GM12872 (cell line): ENCODE results near the gene CEACAM20.
A peak's percentile ranks its signal among the peaks of the same experiment; 100 is the strongest.

Experiments used
- CTCF ChIP-seq: IDR thresholded peaks from 3 replicates; pipeline ENCODE4 v1.5.1; 2011; ENCODE audit warnings: low read depth, mild to moderate bottlenecking, low read length, moderate library complexity; ENCODE audit not compliant: insufficient read depth

Gene CEACAM20

DNA sequence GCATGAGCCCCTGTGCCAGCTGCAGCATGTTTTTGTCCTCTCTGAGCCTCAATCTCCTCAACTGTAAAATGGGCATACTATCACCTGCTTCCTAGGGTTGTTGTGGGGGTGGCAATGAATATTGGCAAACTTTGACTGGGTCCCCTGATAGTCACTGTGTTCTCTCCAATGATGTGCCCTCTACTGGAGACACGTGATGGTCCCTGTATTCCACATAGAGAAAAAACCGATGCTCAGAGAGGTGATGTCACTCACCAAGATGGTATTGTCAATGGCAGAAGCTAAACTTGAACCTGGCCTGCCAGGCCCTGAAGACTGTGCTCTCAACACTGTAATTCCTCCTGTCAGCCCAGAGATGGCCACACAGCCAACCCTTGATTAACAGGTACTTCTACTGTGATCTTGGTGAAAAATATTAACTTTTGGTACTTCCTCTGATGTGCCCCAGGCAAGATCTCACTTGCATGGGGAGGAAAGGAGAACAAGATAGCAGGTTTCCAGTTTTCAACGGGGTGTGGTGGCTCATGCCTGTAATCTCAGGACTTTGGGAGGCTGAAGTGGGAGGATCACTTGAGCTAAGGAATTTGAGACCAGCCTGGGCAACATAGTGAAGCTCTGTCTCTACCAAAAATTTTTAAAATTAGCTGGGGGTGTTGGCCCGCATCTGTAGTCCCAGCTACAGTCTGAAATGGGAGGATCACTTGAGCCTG lies 3.6 kb downstream of the CEACAM20 start:
- no peak for TF ChIP-seq CTCF

DNA sequence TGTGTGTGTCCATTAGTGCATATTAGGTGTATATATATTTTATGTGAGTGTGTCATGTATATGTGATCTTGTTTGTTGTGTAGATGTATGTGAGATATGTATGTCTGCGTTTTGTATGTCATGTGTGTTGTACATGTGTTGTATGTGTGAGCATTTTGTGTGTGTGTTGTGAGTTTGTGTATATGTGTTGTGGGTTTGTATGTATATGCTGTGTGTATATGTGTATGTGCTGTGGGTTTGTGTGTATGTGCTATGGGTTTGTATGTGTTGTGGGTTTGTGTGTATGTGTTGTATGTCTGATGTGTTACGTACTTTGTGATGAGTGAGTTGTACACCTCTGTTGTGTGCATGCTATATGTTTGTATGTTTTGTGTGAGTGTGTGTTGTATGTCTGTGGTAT lies 8.1 kb downstream of the CEACAM20 start:
- no peak for TF ChIP-seq CTCF

DNA sequence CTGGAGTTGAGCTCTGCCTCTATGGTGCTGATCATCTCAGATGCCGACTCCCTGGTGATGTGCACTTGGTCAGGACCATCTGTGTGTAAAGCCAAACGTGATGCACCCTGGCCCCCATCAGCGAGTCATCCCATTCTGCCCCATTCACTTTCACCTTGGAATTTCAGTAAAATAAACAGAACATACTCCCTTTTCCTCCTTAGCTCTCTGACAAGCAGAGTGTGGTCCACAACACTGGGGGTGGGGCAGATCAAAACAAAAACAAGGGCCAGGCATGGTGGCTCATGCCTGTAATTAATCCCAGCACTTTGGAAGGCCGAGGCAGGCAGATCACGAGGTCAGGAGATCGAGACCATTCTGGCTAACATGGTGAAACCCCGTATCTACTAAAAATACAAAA lies 12.3 kb downstream of the CEACAM20 start:
- TF ChIP-seq CTCF: no peak

- no peak for TF ChIP-seq CTCF
These were observed 13.6 kb downstream of the CEACAM20 start for GRCh38 chr19:44515907-44516306.

DNA sequence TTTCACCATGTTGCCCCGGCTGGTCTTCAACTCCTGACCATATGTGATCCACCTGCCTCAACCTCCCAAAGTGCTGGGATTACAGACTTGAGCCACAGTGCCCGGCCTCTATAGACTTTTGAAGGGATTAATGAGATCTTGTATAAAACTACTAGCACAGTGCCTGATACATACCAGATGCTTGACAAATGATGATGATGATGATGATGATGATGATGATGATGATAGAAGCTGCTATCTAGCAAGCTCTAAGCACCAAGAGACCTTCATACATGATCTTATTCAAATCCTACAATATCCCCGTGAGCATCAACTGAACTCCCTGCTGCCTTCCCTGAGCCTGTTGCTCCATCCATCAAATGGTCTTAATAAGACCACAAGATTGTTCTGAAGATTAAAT lies 14.4 kb downstream of the CEACAM20 start:
- no peak for TF ChIP-seq CTCF

DNA sequence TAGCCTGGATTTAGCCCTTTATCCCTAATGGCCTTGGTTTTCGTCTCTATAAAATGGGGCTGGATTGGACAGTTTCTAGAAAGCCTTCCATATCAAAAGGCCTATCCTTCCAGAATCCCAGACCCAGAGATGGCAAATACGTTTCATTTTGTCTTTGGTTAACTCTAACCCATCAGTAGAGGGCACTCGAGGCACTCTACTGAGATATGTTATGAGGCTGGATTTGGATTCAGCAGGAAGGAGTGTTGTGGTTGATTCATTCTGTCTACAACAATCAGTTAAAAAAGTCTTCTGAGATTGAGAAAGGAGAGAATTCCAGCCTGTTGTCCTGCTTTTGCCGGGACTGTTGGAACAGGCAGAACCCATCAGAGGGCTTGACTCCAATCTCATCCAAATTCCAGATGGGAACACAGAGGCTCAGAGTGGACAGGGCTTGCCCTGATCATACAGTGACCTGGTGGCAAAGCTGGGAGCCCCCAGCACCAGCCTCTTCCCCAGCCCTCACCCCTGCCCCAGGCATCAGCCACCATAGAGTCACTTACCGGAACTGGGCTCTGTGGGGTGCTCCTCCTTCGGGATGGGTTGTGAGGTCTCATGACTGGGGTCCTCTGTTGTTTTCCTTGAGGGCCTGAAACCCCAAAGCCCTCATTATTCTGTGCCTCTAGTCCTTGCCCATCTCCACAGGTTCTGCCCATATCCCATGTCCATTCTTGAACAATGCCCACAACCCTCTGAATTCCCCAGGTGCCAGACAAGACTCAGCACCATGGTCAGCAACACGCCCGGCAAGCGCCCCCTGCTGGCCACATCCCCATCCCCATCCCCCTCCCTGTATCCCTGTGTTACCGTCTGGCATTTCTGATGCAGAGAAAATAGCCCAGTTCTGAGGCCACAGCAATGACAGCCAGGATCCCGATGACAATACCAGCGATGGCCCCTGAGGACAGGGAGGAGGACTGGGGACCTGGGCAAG lies 16.9 kb downstream of the CEACAM20 start:
- peak; percentile 44 for TF ChIP-seq CTCF

GRCh38 chr19:44509478-44509877 lies 20.0 kb downstream of the CEACAM20 start:
- TF ChIP-seq CTCF: no peak
